AG04449 (cell line): ENCODE data around the gene PCDHA6.
"Not testable (repeated sequence)": the region's sequence is repeated elsewhere in the genome, so short reads cannot be mapped to it uniquely, and the experiment has no call there.

Source experiments
- CTCF ChIA-PET: fragments of 350-600 bp; formaldehyde crosslinking; extraction: SDS; loops from one replicate; lab custom pipeline; 2021; ENCODE audit warnings: antibody characterized with exemption; lab: Yijun Ruan, JAX
- POLR2A ChIA-PET: fragments of 400-600, 350-600 bp; formaldehyde crosslinking; extraction: SDS; loops from one replicate; lab custom pipeline; 2020; ENCODE audit warnings: antibody characterized with exemption, inconsistent platforms; lab: Yijun Ruan, JAX
- DNase-seq: peaks from one replicate; pipeline ENCODE4 v3.0.0-alpha.2; 2010; ENCODE audit warnings: low read depth, low spot score
- H3K4me3 ChIP-seq: 2 replicates; pipeline ENCODE4 v1.5.1; 2011; ENCODE audit warnings: low read depth, mild to moderate bottlenecking, control low read depth, low read length
- CTCF ChIP-seq: IDR thresholded peaks from one replicate; pipeline ENCODE4 v1.5.1; 2011; ENCODE audit warnings: mild to moderate bottlenecking, moderate library complexity, low read length, control low read depth, inconsistent platforms; ENCODE audit not compliant: insufficient read depth; ENCODE audit errors: missing control alignments

PCDHA6 gene

DNA sequence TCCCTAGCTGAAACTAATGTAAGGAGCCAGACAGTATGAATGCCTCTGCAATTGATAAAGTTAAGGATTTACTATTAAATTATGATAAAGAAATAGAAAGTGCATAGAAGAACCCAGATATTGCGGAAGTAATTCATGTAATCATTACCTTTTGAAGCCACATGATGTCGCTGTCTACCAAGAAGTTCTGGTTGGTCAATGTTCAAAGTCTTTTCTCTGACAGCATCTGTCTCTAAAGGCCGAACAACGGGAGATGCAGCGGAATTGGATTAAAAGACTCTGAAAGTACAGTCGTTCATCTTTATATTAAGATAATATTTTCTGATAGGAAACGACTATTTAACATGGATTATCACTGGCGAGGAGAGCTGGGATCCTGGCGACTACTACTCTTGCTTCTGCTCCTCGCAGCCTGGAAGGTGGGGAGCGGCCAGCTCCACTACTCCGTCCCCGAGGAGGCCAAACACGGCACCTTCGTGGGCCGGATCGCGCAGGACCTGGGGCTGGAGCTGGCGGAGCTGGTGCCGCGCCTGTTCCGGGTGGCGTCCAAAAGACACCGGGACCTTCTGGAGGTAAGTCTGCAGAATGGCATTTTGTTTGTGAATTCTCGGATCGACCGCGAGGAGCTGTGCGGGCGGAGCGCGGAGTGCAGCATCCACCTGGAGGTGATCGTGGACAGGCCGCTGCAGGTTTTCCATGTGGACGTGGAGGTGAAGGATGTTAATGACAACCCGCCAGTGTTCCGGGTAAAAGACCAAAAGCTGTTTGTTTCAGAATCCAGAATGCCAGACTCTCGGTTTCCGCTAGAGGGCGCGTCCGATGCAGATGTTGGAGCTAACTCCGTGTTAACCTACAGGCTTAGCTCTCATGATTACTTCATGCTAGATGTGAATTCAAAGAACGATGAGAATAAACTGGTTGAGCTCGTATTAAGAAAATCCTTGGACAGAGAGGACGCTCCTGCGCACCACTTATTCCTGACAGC is 13.5 kb downstream of the PCDHA6 start, which contains the start of gene PCDHA8:
Gene PCDHA8 (plus strand): TSS at position 210 of the 985 bp plus-strand sequence. CDS start 135 bp downstream, at position 345.
- TF ChIP-seq CTCF = no peak
- no peak for DNase-seq
- no peak within 1 kb of the TSS for H3K4me3 ChIP-seq
- POLR2A ChIA-PET = no interaction called here
- CTCF ChIA-PET = no interaction called here

DNA sequence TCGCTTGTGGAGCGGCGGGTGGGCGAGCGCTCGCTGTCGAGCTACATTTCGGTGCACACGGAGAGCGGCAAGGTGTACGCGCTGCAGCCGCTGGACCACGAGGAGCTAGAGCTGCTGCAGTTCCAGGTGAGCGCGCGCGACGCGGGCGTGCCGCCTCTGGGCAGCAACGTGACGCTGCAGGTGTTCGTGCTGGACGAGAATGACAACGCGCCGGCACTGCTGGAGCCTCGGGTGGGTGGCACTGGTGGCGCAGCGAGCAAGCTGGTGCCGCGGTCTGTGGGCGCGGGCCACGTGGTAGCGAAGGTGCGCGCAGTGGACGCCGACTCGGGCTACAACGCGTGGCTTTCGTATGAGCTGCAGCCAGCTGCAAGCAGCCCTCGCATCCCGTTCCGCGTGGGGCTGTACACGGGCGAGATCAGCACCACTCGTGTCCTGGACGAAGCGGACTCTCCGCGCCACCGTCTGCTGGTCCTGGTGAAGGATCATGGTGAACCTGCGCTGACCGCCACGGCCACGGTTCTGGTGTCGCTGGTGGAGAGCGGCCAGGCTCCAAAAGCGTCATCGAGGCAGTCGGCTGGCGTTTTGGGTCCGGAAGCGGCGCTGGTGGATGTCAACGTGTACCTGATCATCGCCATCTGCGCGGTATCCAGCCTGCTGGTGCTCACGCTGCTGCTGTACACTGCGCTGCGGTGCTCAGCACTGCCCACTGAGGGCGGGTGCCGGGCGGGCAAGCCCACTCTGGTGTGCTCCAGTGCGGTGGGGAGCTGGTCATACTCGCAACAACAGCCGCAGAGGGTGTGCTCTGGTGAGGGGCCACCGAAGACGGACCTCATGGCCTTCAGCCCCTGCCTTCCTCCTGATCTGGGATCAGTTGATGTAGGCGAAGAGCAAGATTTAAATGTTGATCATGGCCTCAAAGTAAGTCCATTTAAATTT is 15.3 kb downstream of the PCDHA6 start:
- H3K4me3 ChIP-seq = no peak overlapping the region
- TF ChIP-seq CTCF = no peak
- ChIA-PET POLR2A (no interaction called here), CTCF (no interaction called here)
- DNase-seq = no peak

- H3K4me3 ChIP-seq, POLR2A ChIA-PET, CTCF ChIA-PET, DNase-seq: not testable (repeated sequence)
Measured at GRCh38 chr5:140848139-140849102, 20.7 kb downstream of the PCDHA6 start, which contains the start of gene PCDHA9. Gene PCDHA9 (plus strand): TSS chr5:140848382. CDS start chr5:140848496, 114 bp downstream.

- POLR2A ChIA-PET, CTCF ChIA-PET, DNase-seq, H3K4me3 ChIP-seq: not testable (repeated sequence)
Measured at GRCh38 chr5:140849831-140850634, 22.3 kb downstream of the PCDHA6 start.

DNA sequence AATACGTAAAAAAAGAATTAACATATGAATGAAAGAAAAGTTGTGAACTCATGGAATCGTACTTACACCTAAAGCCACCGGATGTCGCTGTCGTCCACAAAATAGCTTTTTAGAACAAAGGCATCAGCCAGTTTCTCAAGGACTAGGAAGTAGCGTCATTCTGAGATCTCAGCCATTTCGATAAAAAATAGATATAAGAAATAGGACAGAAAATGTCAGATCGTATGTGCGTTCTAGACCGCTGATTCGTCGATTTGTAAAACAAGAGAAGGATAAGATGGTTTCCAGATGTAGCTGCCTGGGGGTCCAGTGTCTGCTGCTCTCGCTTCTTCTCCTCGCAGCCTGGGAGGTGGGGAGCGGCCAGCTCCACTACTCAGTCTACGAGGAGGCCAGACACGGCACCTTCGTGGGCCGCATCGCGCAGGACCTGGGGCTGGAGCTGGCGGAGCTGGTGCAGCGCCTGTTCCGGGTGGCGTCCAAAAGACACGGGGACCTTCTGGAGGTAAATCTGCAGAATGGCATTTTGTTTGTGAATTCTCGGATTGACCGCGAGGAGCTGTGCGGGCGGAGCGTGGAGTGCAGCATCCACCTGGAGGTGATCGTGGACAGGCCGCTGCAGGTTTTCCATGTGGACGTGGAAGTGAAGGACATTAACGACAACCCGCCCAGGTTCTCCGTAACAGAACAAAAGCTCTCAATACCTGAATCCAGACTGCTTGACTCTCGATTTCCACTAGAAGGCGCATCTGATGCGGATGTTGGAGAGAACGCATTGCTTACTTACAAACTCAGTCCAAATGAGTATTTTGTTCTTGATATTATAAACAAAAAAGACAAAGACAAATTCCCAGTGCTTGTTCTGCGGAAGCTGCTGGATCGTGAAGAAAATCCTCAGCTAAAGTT is 28.3 kb downstream of the PCDHA6 start, which contains the start of gene PCDHA10:
Gene PCDHA10 (plus strand): TSS at position 126 of the 903 bp plus-strand sequence. CDS start 152 bp downstream, at position 278.
- ChIA-PET CTCF (no interaction called here), POLR2A (no interaction called here)
- TF ChIP-seq CTCF = no peak
- no peak within 1 kb of the TSS for H3K4me3 ChIP-seq
- DNase-seq = no peak
